ENCODE results near the gene TOP3B. TPM values are rescaled to one million over a fixed set of nuclear protein-coding genes. Genes with fewer than 3 reads are reported as not detected.

Gene TOP3B
- total and polyA plus RNA-seq, 2 donors (not counting 1 experiment from before 2014, with no cell fraction given) = 7.4 to 16.5 TPM

- Histone ChIP-seq H3K4me1 (ENCODE audit: control insufficient read depth, extremely low read depth, insufficient read depth, low read length) (no peaks in the 10 kb centered on the region), H3K79me2 (ENCODE audit: control insufficient read depth, insufficient read depth, low read length) (no peaks in the 10 kb centered on the region), H3K36me3 (ENCODE audit: control insufficient read depth, insufficient read depth, low read length) (no peaks in the 10 kb centered on the region), H3K9me3 (ENCODE audit: control insufficient read depth, insufficient read depth, low read depth, low read length) (no peaks in the 10 kb centered on the region), H2AFZ (ENCODE audit: low read length) (no peak overlapping the region), H3K4me2 (ENCODE audit: extremely low read depth, insufficient read depth, low read length) (no peak overlapping the region), H3K27me3 (ENCODE audit: control insufficient read depth, insufficient read depth, low read length) (peaks cover 3% of the 10 kb centered on the region), H4K20me1 (ENCODE audit: control insufficient read depth, extremely low read depth, insufficient read depth, low read length) (no peaks in the 10 kb centered on the region), H3K27ac (ENCODE audit: insufficient read depth, low read length) (no peak overlapping the region), H3K4me3 (replicated peaks in 1 of 4; ENCODE audit: control extremely low read depth in 1 of 4, insufficient read depth in 1 of 4, low read depth in 3 of 4, low read length in 4 of 4) (no peak overlapping the region), H3K9ac (ENCODE audit: insufficient read depth, low read length) (no peak overlapping the region)
- TF ChIP-seq CTCF (conservative IDR thresholded peaks at IDR 0.05 in 1 of 2, IDR thresholded peaks at IDR 0.05 in 1 of 2; ENCODE audit: low read depth in 1 of 2, low read length in 2 of 2) (no peak), EZH2 (IDR thresholded peaks at IDR 0.05; ENCODE audit: low read length, missing control alignments) (no peak)
- no peak for DNase-seq (ENCODE audit: low read depth in 2 of 2)
Observed at GRCh38 chr22:22013559-22014284, 31.1 kb upstream of the TOP3B start.

- Histone ChIP-seq H3K4me2 (ENCODE audit: extremely low read depth, insufficient read depth, low read length) (no peak overlapping the region), H3K9me3 (ENCODE audit: control insufficient read depth, insufficient read depth, low read depth, low read length) (no peaks in the 10 kb centered on the region), H2AFZ (ENCODE audit: low read length) (no peak overlapping the region), H3K4me3 (replicated peaks in 1 of 4; ENCODE audit: control extremely low read depth in 1 of 4, insufficient read depth in 1 of 4, low read depth in 3 of 4, low read length in 4 of 4) (no peak overlapping the region), H3K27me3 (ENCODE audit: control insufficient read depth, insufficient read depth, low read length) (peaks cover 3% of the 10 kb centered on the region), H3K27ac (ENCODE audit: insufficient read depth, low read length) (no peak overlapping the region), H3K36me3 (ENCODE audit: control insufficient read depth, insufficient read depth, low read length) (no peaks in the 10 kb centered on the region), H3K4me1 (ENCODE audit: control insufficient read depth, extremely low read depth, insufficient read depth, low read length) (no peaks in the 10 kb centered on the region), H3K9ac (ENCODE audit: insufficient read depth, low read length) (no peak overlapping the region), H4K20me1 (ENCODE audit: control insufficient read depth, extremely low read depth, insufficient read depth, low read length) (no peaks in the 10 kb centered on the region), H3K79me2 (ENCODE audit: control insufficient read depth, insufficient read depth, low read length) (no peaks in the 10 kb centered on the region)
- DNase-seq (ENCODE audit: low read depth in 2 of 2) = no peak
- TF ChIP-seq EZH2 (IDR thresholded peaks at IDR 0.05; ENCODE audit: low read length, missing control alignments) (no peak), CTCF (conservative IDR thresholded peaks at IDR 0.05 in 1 of 2, IDR thresholded peaks at IDR 0.05 in 1 of 2; ENCODE audit: low read depth in 1 of 2, low read length in 2 of 2) (no peak)
Observed at GRCh38 chr22:22011964-22012363, 29.4 kb upstream of the TOP3B start.

- Histone ChIP-seq H3K27me3 (ENCODE audit: control insufficient read depth, insufficient read depth, low read length) (no peaks in the 10 kb centered on the region), H3K9me3 (ENCODE audit: control insufficient read depth, insufficient read depth, low read depth, low read length) (no peaks in the 10 kb centered on the region), H3K36me3 (ENCODE audit: control insufficient read depth, insufficient read depth, low read length) (no peaks in the 10 kb centered on the region), H2AFZ (ENCODE audit: low read length) (no peak overlapping the region), H3K79me2 (ENCODE audit: control insufficient read depth, insufficient read depth, low read length) (no peaks in the 10 kb centered on the region), H3K4me2 (ENCODE audit: extremely low read depth, insufficient read depth, low read length) (no peak overlapping the region), H3K4me1 (ENCODE audit: control insufficient read depth, extremely low read depth, insufficient read depth, low read length) (no peaks in the 10 kb centered on the region), H3K9ac (ENCODE audit: insufficient read depth, low read length) (no peak overlapping the region), H4K20me1 (ENCODE audit: control insufficient read depth, extremely low read depth, insufficient read depth, low read length) (no peaks in the 10 kb centered on the region), H3K27ac (ENCODE audit: insufficient read depth, low read length) (no peak overlapping the region), H3K4me3 (replicated peaks in 1 of 4; ENCODE audit: control extremely low read depth in 1 of 4, insufficient read depth in 1 of 4, low read depth in 3 of 4, low read length in 4 of 4) (no peak overlapping the region)
- DNase-seq (ENCODE audit: low read depth in 2 of 2) = no peak
- TF ChIP-seq EZH2 (IDR thresholded peaks at IDR 0.05; ENCODE audit: low read length, missing control alignments) (no peak), CTCF (conservative IDR thresholded peaks at IDR 0.05 in 1 of 2, IDR thresholded peaks at IDR 0.05 in 1 of 2; ENCODE audit: low read depth in 1 of 2, low read length in 2 of 2) (no peak)
Observed at GRCh38 chr22:22010358-22010757, 27.8 kb upstream of the TOP3B start.

Measured in fibroblast of lung (primary cell).